Stimulated activated CD4-positive, alpha-beta T cell treated with anti-CD3 and anti-CD28 coated beads, Interleukin-12 subunit alpha, Interleukin-12 subunit beta, amount 100 ng/mL, for 4 hours (primary cell): ENCODE data around the gene ORAI2.
"Not testable (repeated sequence)": the region's sequence is repeated elsewhere in the genome, so short reads cannot be mapped to it uniquely, and the experiment has no call there.

Experiments used
- DNase-seq: peaks from one replicate; pipeline ENCODE4 v3.0.0-alpha.2; 2020

ORAI2 gene

GRCh38 chr7:102433219-102434038 lies at the start of gene ORAI2:
TSS of gene ORAI2 (plus strand) at chr7:102433575. CDS start at chr7:102438957, 5,382 bp downstream.
- DNase-seq = peak; percentile 85

- DNase-seq = no peak
Measured at GRCh38 chr7:102387064-102387463, 46.3 kb upstream of the ORAI2 start.

- DNase-seq = no peak
Measured at GRCh38 chr7:102389810-102390209, 43.6 kb upstream of the ORAI2 start.

GRCh38 chr7:102390697-102391484 lies 42.5 kb upstream of the ORAI2 start:
- DNase-seq = peak; percentile 66

GRCh38 chr7:102392330-102392729 lies 41.0 kb upstream of the ORAI2 start:
- DNase-seq = no peak

- no peak for DNase-seq
Measured at GRCh38 chr7:102393467-102393866, 39.9 kb upstream of the ORAI2 start.

- DNase-seq = no peak
Measured at GRCh38 chr7:102395592-102395872, 37.8 kb upstream of the ORAI2 start.

- DNase-seq = peak; percentile 69
Measured at GRCh38 chr7:102395873-102396709, 37.3 kb upstream of the ORAI2 start, which contains the start of gene PRKRIP1. TSS of gene PRKRIP1 (plus strand) at chr7:102396363. CDS start at chr7:102396412, 49 bp downstream.

- DNase-seq = no peak
Measured at GRCh38 chr7:102396710-102397019, 36.7 kb upstream of the ORAI2 start.

GRCh38 chr7:102398543-102398942 lies 34.8 kb upstream of the ORAI2 start:
- DNase-seq = no peak

GRCh38 chr7:102400360-102400759 lies 33.0 kb upstream of the ORAI2 start:
- no peak for DNase-seq

- DNase-seq = no peak
Measured at GRCh38 chr7:102403563-102403962, 29.8 kb upstream of the ORAI2 start.

GRCh38 chr7:102404005-102404861 lies 29.1 kb upstream of the ORAI2 start:
- peak; percentile 25 for DNase-seq

- not testable (repeated sequence) for DNase-seq
Measured at GRCh38 chr7:102404862-102405188, 28.6 kb upstream of the ORAI2 start.

- DNase-seq = no peak
Measured at GRCh38 chr7:102407910-102408309, 25.5 kb upstream of the ORAI2 start.

GRCh38 chr7:102408530-102408929 lies 24.8 kb upstream of the ORAI2 start:
- DNase-seq = not testable (repeated sequence)

GRCh38 chr7:102409340-102409739 lies 24.0 kb upstream of the ORAI2 start:
- no peak for DNase-seq

- no peak for DNase-seq
Measured at GRCh38 chr7:102410123-102410522, 23.3 kb upstream of the ORAI2 start.

GRCh38 chr7:102410918-102411317 lies 22.5 kb upstream of the ORAI2 start:
- DNase-seq = no peak

GRCh38 chr7:102412548-102412947 lies 20.8 kb upstream of the ORAI2 start:
- DNase-seq = peak; percentile 38

GRCh38 chr7:102413091-102413490 lies 20.3 kb upstream of the ORAI2 start:
- DNase-seq = no peak

GRCh38 chr7:102413611-102414010 lies 19.8 kb upstream of the ORAI2 start:
- no peak for DNase-seq
